Measurements from ENCODE around the gene ASCC1. TPM values are rescaled to one million over a fixed set of nuclear protein-coding genes. Genes with fewer than 3 reads are reported as not detected.

ASCC1 gene
- total and polyA plus RNA-seq, 2 of the 13 experiments (the other 11 are each of a cell fraction or from before 2014, with no cell fraction given) = 21.6 to 30.1 TPM

DNA sequence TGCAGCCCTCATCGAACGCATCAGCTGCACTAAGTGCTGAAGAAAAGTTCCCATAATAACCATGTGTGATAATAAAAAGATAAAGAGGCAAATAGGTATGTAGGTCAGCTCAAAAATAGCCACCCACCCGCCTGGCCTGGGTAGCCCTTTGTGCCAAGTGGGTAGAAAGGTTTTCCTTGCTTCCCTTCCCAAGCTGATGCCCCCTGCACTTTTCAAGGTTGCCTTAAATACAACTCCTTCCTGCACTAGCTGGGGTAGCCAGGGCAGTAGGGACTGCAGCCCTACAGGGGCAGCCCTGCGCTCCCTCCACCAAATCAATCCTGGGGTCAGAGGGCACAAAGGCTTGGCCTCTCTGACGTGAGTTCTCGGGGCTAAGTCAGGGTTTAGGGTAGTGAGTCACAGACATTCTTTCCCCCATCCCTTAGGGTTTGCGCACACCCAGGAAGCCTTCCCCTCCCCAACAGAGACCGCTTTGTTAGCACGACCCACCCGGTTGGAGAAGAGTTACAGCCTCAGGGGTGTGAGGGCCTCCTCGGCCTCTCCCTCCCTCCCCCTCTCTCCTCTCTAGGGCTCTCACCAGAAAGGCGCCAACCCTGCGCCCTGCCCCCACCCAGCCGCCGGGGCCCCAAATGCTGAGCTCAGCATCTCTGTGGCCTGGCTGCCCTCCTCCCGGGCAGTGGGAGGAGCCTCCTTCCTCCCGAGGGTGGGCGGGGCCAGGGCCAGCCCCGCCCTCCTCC, 44.3 kb upstream of the ASCC1 start (continued):
- TF ChIP-seq, protein P1, sequence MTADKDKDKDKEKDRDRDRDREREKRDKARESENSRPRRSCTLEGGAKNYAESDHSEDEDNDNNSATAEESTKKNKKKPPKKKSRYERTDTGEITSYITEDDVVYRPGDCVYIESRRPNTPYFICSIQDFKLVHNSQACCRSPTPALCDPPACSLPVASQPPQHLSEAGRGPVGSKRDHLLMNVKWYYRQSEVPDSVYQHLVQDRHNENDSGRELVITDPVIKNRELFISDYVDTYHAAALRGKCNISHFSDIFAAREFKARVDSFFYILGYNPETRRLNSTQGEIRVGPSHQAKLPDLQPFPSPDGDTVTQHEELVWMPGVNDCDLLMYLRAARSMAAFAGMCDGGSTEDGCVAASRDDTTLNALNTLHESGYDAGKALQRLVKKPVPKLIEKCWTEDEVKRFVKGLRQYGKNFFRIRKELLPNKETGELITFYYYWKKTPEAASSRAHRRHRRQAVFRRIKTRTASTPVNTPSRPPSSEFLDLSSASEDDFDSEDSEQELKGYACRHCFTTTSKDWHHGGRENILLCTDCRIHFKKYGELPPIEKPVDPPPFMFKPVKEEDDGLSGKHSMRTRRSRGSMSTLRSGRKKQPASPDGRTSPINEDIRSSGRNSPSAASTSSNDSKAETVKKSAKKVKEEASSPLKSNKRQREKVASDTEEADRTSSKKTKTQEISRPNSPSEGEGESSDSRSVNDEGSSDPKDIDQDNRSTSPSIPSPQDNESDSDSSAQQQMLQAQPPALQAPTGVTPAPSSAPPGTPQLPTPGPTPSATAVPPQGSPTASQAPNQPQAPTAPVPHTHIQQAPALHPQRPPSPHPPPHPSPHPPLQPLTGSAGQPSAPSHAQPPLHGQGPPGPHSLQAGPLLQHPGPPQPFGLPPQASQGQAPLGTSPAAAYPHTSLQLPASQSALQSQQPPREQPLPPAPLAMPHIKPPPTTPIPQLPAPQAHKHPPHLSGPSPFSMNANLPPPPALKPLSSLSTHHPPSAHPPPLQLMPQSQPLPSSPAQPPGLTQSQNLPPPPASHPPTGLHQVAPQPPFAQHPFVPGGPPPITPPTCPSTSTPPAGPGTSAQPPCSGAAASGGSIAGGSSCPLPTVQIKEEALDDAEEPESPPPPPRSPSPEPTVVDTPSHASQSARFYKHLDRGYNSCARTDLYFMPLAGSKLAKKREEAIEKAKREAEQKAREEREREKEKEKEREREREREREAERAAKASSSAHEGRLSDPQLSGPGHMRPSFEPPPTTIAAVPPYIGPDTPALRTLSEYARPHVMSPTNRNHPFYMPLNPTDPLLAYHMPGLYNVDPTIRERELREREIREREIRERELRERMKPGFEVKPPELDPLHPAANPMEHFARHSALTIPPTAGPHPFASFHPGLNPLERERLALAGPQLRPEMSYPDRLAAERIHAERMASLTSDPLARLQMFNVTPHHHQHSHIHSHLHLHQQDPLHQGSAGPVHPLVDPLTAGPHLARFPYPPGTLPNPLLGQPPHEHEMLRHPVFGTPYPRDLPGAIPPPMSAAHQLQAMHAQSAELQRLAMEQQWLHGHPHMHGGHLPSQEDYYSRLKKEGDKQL (CRISPR knock-in tag; IDR thresholded peaks at IDR 0.05; ENCODE audit: low read depth) = peak; percentile 9; the same call in 1 of the 2 replicates
- TF ChIP-seq BORCS8-MEF2B (CRISPR knock-in tag; IDR thresholded peaks at IDR 0.05) = 0 out of 2 replicates have a peak, but pooled peaks have one; percentile 27
- TF ChIP-seq, protein P2, sequence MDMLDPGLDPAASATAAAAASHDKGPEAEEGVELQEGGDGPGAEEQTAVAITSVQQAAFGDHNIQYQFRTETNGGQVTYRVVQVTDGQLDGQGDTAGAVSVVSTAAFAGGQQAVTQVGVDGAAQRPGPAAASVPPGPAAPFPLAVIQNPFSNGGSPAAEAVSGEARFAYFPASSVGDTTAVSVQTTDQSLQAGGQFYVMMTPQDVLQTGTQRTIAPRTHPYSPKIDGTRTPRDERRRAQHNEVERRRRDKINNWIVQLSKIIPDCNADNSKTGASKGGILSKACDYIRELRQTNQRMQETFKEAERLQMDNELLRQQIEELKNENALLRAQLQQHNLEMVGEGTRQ (IDR thresholded peaks at IDR 0.05; ENCODE audit: low read depth, low read length) = no peak
- TF ChIP-seq, protein P2 (CRISPR knock-in tag; IDR thresholded peaks at IDR 0.05; ENCODE audit: borderline replicate concordance) = no peak
- TF ChIP-seq, protein P3, sequence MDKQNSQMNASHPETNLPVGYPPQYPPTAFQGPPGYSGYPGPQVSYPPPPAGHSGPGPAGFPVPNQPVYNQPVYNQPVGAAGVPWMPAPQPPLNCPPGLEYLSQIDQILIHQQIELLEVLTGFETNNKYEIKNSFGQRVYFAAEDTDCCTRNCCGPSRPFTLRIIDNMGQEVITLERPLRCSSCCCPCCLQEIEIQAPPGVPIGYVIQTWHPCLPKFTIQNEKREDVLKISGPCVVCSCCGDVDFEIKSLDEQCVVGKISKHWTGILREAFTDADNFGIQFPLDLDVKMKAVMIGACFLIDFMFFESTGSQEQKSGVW (CRISPR knock-in tag; IDR thresholded peaks at IDR 0.05; ENCODE audit: borderline replicate concordance) = no peak; the same call in 1 of the 2 replicates
- TF ChIP-seq MED13 (CRISPR knock-in tag; IDR thresholded peaks at IDR 0.05) = no peak
- TF ChIP-seq CREB1 (IDR thresholded peaks at IDR 0.05) = peak; percentile 60
- peak; percentile 72 for TF ChIP-seq CREB1 (CRISPR knock-in tag; IDR thresholded peaks at IDR 0.05)
- TF ChIP-seq NFKB2 (CRISPR knock-in tag; IDR thresholded peaks at IDR 0.05; ENCODE audit: borderline replicate concordance) = peak; percentile 53; the same call in 1 of the 2 replicates
- no peak for TF ChIP-seq MAF1 (CRISPR knock-in tag; IDR thresholded peaks at IDR 0.05; ENCODE audit: borderline replicate concordance)
- TF ChIP-seq, protein P4, sequence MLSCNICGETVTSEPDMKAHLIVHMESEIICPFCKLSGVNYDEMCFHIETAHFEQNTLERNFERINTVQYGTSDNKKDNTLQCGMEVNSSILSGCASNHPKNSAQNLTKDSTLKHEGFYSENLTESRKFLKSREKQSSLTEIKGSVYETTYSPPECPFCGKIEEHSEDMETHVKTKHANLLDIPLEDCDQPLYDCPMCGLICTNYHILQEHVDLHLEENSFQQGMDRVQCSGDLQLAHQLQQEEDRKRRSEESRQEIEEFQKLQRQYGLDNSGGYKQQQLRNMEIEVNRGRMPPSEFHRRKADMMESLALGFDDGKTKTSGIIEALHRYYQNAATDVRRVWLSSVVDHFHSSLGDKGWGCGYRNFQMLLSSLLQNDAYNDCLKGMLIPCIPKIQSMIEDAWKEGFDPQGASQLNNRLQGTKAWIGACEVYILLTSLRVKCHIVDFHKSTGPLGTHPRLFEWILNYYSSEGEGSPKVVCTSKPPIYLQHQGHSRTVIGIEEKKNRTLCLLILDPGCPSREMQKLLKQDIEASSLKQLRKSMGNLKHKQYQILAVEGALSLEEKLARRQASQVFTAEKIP (CRISPR knock-in tag; IDR thresholded peaks at IDR 0.05; ENCODE audit: borderline replicate concordance) = no peak
- TF ChIP-seq, protein P5, sequence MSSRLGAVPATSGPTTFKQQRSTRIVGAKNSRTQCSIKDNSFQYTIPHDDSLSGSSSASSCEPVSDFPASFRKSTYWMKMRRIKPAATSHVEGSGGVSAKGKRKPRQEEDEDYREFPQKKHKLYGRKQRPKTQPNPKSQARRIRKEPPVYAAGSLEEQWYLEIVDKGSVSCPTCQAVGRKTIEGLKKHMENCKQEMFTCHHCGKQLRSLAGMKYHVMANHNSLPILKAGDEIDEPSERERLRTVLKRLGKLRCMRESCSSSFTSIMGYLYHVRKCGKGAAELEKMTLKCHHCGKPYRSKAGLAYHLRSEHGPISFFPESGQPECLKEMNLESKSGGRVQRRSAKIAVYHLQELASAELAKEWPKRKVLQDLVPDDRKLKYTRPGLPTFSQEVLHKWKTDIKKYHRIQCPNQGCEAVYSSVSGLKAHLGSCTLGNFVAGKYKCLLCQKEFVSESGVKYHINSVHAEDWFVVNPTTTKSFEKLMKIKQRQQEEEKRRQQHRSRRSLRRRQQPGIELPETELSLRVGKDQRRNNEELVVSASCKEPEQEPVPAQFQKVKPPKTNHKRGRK (CRISPR knock-in tag; IDR thresholded peaks at IDR 0.05) = no peak
- peak; percentile 63 for TF ChIP-seq ZNF883 (CRISPR knock-in tag; IDR thresholded peaks at IDR 0.05; ENCODE audit: not compliant biosample characterization)
- TF ChIP-seq RXRB (CRISPR knock-in tag; IDR thresholded peaks at IDR 0.05; ENCODE audit: borderline replicate concordance) = peak; percentile 83
- TF ChIP-seq ZNF850 (CRISPR knock-in tag; conservative IDR thresholded peaks at IDR 0.05) = no peak

Data from HepG2 (cell line).